Activated T-helper 1 cell treated with Interleukin-2 at 50 U/mL for 16 hours (primary cell): Measurements from ENCODE around the gene IL1R2.

ENCODE experiments used
- DNase-seq: peaks from one replicate; pipeline ENCODE4 v3.0.0-alpha.2; 2020; ENCODE audit warnings: low read depth

Gene IL1R2

GRCh38 chr2:102022884-102023539 lies 31.3 kb downstream of the IL1R2 start:
- no peak for DNase-seq

GRCh38 chr2:102024410-102024809 lies 32.6 kb downstream of the IL1R2 start:
- no peak for DNase-seq

DNA sequence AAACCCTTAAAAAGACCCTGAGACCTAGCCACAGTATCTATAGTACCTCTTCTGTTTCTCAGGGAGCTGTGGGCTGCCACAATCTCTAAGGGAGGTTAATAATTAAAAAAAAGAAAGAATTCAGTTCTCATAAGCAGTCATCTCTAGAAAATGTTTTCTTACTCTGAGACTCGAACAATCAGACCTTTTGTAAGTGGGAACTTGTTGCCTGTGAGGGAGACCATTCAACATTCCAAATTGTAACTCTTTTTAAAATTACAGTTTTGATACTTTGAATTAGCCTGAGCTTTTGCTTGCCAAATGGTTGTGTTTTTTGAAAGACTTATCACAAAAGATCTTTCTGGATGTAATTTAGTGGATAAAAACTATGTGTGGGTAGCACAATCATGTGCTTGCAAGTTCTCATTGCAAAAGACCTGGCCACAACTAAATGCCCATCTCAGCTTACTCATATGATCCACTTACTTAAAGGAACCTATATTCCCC lies 33.3 kb downstream of the IL1R2 start:
- no peak for DNase-seq

DNA sequence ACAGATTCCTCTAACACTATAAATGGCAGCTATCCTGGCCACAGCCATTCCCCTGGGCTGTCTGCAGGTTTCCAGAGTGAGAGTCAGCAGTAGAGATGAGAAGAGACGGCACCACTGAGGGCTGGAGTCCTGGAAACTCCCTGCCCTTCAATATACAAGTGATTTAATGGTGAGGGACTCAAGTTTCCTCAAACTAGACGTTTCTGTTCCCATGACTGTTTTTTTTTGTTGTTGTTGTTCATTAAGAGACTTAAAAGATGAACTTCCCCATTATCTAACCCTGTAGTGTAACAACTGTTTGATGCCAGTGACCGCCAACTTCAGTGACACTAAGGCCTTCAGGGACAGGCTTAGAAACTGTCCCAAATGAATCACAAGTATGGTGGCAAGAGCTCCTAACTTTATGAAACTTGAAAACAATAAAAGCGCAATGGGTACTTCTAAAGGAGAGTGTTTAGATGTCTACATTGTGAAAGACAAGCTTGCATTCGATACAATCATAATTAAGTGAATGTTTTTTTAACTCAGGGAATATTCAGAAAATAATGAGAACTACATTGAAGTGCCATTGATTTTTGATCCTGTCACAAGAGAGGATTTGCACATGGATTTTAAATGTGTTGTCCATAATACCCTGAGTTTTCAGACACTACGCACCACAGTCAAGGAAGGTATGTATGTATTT lies 34.0 kb downstream of the IL1R2 start:
- DNase-seq = no peak

DNA sequence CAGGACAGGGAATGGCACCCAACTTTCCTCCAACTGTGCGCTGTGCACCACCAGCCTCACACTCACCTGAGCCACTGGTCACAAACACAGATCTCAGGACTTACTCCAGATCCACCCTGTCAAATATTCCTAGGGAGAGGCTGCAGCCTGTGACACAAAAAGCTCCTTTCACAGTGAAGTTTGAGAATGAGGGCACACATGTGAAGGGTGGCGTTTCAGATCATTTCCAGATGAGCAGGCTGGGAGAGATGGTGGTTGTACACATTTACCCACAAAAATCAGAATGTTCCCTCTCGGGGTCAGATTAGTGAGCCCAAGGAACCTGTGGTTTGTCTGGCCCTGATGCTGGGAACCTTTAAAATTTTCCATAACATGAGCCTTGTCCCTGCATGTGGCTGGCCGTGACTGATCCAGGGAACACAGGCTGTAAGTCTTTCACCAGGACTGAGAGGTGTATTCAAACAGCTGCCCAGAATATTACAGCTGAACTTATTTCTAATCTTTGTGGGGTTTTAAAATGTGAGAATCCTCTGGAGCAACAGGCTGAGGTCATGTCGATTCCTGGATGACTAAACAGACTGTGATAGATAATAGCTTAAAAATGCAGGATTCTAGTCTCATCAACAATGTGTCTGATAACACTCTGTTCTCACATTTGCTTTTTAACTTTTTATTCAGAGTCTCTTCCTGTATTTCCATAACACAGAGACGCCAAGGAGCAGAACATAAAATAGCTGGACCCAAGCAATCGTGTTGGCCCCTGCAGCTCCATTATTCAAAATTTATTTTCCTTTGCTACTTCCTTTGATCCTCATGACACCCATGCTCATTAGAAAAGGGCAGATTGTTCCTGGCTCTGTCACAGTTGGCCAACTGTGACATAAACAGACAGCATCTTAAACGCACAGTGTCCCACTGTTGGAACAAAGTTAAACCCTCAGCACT lies 35.5 kb downstream of the IL1R2 start:
- no peak for DNase-seq

- no peak for DNase-seq
These were observed 36.7 kb downstream of the IL1R2 start for GRCh38 chr2:102028470-102028869.

GRCh38 chr2:102029405-102029804 lies 37.6 kb downstream of the IL1R2 start:
- DNase-seq = no peak

GRCh38 chr2:102029952-102030351 lies 38.2 kb downstream of the IL1R2 start:
- no peak for DNase-seq

GRCh38 chr2:102030502-102030854 lies 38.7 kb downstream of the IL1R2 start:
- DNase-seq = no peak

- DNase-seq = no peak
These were observed 39.2 kb downstream of the IL1R2 start for GRCh38 chr2:102030855-102031527.

DNA sequence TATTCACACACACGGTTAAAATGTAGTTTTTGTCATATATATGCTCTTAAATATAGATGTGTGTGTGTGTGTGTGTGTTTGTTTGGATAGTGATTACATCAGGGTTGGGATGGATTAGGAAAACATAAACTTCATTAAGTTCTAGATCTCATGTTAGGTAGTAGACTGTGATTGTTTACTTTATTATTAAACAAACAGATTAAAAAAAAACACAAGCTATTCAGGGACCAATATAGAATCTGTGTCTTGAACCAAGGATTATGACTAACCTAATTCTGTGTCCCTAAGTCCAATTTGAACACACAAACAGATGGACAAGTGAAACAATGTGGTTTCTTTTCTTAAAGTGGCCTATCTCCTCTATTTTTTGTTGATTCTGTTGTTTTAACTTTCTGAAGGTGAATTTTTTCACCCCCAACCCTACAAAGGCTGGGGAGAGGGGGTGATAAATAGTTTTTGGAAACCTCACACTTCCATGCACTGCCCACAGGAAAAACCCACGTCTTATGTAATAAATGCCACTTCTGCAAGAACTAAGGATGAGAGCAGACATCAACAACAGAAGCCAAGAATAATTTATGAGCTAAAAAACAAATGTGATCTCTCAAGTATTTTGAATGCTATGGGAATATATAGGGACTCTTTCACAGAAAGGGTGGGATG lies 40.7 kb downstream of the IL1R2 start:
- DNase-seq = no peak

GRCh38 chr2:102033031-102033749 lies 41.4 kb downstream of the IL1R2 start:
- DNase-seq = no peak

GRCh38 chr2:102033750-102034682 lies 42.3 kb downstream of the IL1R2 start:
- DNase-seq = no peak

- DNase-seq = no peak
These were observed 43.2 kb downstream of the IL1R2 start for GRCh38 chr2:102034683-102035548.

GRCh38 chr2:102037681-102038080 lies 45.9 kb downstream of the IL1R2 start:
- no peak for DNase-seq

DNA sequence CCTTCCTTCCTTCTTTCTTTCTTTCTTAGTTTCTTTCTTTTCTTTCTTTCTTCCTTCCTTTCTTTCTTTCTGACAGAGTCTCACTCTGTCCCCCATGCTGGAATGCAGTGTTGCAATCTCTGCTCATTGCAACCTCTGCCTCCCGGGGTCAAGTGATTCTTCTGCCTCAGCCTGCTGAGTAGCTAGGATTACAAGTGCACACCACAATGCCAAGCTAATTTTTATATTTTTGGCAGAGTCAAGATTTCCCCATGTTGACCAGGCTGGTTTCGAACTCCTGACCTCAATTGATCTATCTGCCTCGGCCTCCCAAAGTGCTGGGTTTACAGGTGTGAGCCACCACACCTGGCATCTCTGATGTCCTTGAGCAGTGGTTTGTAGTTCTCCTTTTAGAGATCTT lies 48.5 kb downstream of the IL1R2 start:
- no peak for DNase-seq

GRCh38 chr2:102041351-102041750 lies 49.6 kb downstream of the IL1R2 start:
- no peak for DNase-seq

- DNase-seq = no peak
These were observed 50.7 kb downstream of the IL1R2 start for GRCh38 chr2:102042196-102043081.
